Mononuclear cell (primary cell): ENCODE data around the gene CORO2A. TPM values are rescaled to one million over a fixed set of nuclear protein-coding genes. Genes with fewer than 3 reads are reported as not detected.

Experiments used
- H3K27me3 ChIP-seq: 2 replicates; pipeline ENCODE4 v1.6.0; 2011; ENCODE audit warnings: low read length, control low read depth; ENCODE audit not compliant: insufficient read depth
- H3K4me1 ChIP-seq: 2 replicates; pipeline ENCODE4 v1.5.1; 2011; ENCODE audit warnings: mild to moderate bottlenecking, low read length, control low read depth; ENCODE audit not compliant: insufficient read depth
- H3K4me3 ChIP-seq: 2 replicates; pipeline ENCODE4 v1.5.1; 2011; ENCODE audit warnings: mild to moderate bottlenecking, low read length, moderate library complexity
- H3K9me3 ChIP-seq: 2 replicates; pipeline ENCODE4 v1.5.1; 2011; ENCODE audit warnings: low read depth, mild to moderate bottlenecking, control low read depth, low read length
- total RNA-seq: library from RNA; depleted of rRNA; stranded (reverse); fragments of >200 nt; gene quantifications from one replicate; pipeline ENCODE4 v1.2.3, GENCODE V29; 2012

The CORO2A gene
- total RNA-seq, 1 donor, result 4.6 TPM

DNA sequence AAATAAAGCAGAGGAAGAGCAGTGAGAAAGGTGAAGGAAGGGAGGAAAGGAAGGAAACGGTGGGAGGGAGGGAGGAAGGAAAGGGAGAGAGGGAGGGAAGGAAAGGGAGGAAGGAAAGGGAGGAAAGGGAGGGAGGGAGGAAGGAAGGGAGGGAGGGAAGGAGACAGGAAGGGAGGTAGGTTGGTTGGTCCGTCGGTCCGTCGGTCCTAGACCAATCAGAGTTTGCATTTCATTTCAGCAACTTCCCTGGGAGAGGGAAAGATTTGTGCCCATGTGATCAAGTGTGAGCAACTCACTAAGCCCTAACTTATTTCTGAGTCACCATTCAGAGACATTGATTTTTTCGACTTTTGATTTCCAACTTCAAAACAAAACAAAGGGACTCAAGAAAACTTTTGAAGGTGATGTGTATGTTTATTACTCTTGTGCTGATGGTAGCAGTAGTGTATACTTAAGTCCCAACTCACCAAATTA, 117.1 kb downstream of the CORO2A start:
- Histone ChIP-seq H3K9me3 (no peaks in the 10 kb centered on the region), H3K4me3 (no peak overlapping the region)

GRCh38 chr9:98074115-98074990, 118.1 kb downstream of the CORO2A start:
- H3K9me3 ChIP-seq, result no peaks in the 10 kb centered on the region
- H3K4me1 ChIP-seq, result peaks cover 30% of the 10 kb centered on the region
- H3K27me3 ChIP-seq, result no peaks in the 10 kb centered on the region
- no peak overlapping the region for H3K4me3 ChIP-seq

More for the DNA sequence above, 117.1 kb downstream of the CORO2A start:
- no peaks in the 10 kb centered on the region for H3K27me3 ChIP-seq
- H3K4me1 ChIP-seq, result peaks cover 30% of the 10 kb centered on the region

- Histone ChIP-seq H3K9me3 (no peaks in the 10 kb centered on the region), H3K4me1 (peaks cover 30% of the 10 kb centered on the region), H3K27me3 (no peaks in the 10 kb centered on the region), H3K4me3 (no peak overlapping the region)
Observed at GRCh38 chr9:98071737-98072136, 120.7 kb downstream of the CORO2A start.

Other genes starting within 250 kb of the CORO2A start
- gene ANP32B, start 209.3 kb downstream of the CORO2A start, total RNA-seq, result 28.1 TPM
- gene NANS, start 135.9 kb downstream of the CORO2A start, total RNA-seq, result 41.1 TPM
- gene TRIM14, start 73.4 kb downstream of the CORO2A start, total RNA-seq, result 16.4 TPM
- 8.0 TPM for gene TBC1D2, start 63.0 kb upstream of the CORO2A start, total RNA-seq